Activated T-cell treated with anti-CD3 and anti-CD28 coated beads, Interleukin-2, amount 50 U/mL, for 48 hours (primary cell): ENCODE data around the gene ABHD11.
"Not testable (repeated sequence)": the region's sequence is repeated elsewhere in the genome, so short reads cannot be mapped to it uniquely, and the experiment has no call there.

Experiments used
- DNase-seq, 2 experiments: peaks; one replicate each; pipeline ENCODE4 v3.0.0-alpha.2; 2020

Gene ABHD11

GRCh38 chr7:73718905-73719805 is 19.4 kb downstream of the ABHD11 start, which contains the start of gene STX1A:
STX1A (minus strand) TSS chr7:73719669; CDS start chr7:73719631, 38 bp downstream.
- DNase-seq, result peak; percentile 75 to 86

- DNase-seq, result peak; percentile 68 to 70
Observed at GRCh38 chr7:73718438-73718881, 20.1 kb downstream of the ABHD11 start.

- DNase-seq, result peak; percentile 88 to 89
Observed at GRCh38 chr7:73717991-73718405, 20.6 kb downstream of the ABHD11 start.

GRCh38 chr7:73717025-73717807 is 21.4 kb downstream of the ABHD11 start:
- no peak for DNase-seq

- no peak for DNase-seq
Observed at GRCh38 chr7:73716318-73716890, 22.2 kb downstream of the ABHD11 start.

- DNase-seq, result peak; percentile 84 to 85
Observed at GRCh38 chr7:73715648-73716317, 22.8 kb downstream of the ABHD11 start.

- DNase-seq, result not testable (repeated sequence)
Observed at GRCh38 chr7:73713319-73713718, 25.3 kb downstream of the ABHD11 start.

GRCh38 chr7:73712773-73713172 is 25.8 kb downstream of the ABHD11 start:
- no peak for DNase-seq

- DNase-seq, result no peak
Observed at GRCh38 chr7:73708961-73709549, 29.5 kb downstream of the ABHD11 start.

GRCh38 chr7:73707045-73707631 is 31.5 kb downstream of the ABHD11 start:
- DNase-seq, result no peak

GRCh38 chr7:73706126-73707044 is 32.2 kb downstream of the ABHD11 start:
- peak; percentile 60 to 74 for DNase-seq

GRCh38 chr7:73705551-73705920 is 33.1 kb downstream of the ABHD11 start:
- no peak for DNase-seq

GRCh38 chr7:73704640-73705550 is 33.7 kb downstream of the ABHD11 start:
- DNase-seq, result no peak

- DNase-seq, result peak; percentile 53 to 61
Observed at GRCh38 chr7:73703757-73704639, 34.6 kb downstream of the ABHD11 start.

GRCh38 chr7:73703225-73703624 is 35.4 kb downstream of the ABHD11 start:
- DNase-seq, result no peak

GRCh38 chr7:73702665-73703064 is 35.9 kb downstream of the ABHD11 start:
- DNase-seq, result no peak

GRCh38 chr7:73702226-73702625 is 36.4 kb downstream of the ABHD11 start:
- DNase-seq, result no peak

GRCh38 chr7:73701357-73701995 is 37.1 kb downstream of the ABHD11 start:
- peak; percentile 53 to 59 for DNase-seq
